NCI-H2081 treated with DMSO at 0.1 percent for 48 hours (cell line): ENCODE measurements around the gene ZBTB7A.

ENCODE experiments used
- DNase-seq: peaks from one replicate; lab custom pipeline; 2025; lab: John Stamatoyannopoulos, UW

ZBTB7A gene

GRCh38 chr19:4094291-4094690, 27.6 kb upstream of the ZBTB7A start:
- no peak for DNase-seq

GRCh38 chr19:4093643-4094175, 27.0 kb upstream of the ZBTB7A start:
- DNase-seq, result no peak

DNA sequence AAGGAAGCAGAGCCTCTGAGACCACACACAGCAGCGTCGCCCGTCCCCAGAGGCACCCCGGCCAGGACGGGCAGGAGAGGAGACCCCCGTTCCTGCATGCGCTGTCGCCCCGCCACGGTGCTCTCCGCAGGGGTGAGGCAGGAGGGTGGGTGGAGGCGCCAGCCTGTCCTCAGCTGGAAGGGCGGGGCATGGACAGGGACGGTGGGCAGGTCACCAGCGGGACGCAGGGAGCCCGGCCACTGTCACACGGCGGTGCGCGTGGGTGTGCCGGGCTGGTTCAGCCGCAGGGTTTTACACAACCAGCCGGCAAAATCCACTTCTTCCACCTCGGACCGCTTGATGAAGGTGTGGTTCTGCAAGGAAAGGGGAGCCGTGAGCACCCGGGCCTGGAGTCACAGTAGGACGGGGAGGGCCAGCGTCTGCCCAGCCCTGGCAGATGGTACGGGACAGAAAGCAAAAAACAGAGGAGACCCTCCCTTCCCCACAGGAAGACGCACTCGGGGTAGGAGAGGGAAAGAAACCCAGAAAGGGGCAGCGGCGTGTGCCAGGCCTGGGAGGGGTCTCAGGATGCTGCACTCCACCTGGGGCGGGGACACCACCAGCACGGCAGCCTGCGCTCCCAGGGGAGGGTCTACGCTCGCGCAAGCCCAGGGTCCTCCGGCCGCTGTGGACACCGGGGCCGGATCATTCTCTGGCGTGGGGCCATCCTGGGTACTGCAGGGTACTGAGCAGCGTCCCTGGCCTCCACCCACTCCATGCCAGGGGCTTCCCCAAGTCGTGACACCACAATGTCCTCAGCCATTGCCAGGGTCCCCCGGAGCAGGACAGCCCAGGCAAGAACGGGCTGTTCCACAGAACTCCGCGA, 23.9 kb upstream of the ZBTB7A start:
- no peak for DNase-seq

- no peak for DNase-seq
Observed at GRCh38 chr19:4089946-4090345, 23.2 kb upstream of the ZBTB7A start.

GRCh38 chr19:4089400-4089908, 22.8 kb upstream of the ZBTB7A start:
- no peak for DNase-seq

GRCh38 chr19:4088975-4089374, 22.3 kb upstream of the ZBTB7A start:
- DNase-seq, result no peak

DNA sequence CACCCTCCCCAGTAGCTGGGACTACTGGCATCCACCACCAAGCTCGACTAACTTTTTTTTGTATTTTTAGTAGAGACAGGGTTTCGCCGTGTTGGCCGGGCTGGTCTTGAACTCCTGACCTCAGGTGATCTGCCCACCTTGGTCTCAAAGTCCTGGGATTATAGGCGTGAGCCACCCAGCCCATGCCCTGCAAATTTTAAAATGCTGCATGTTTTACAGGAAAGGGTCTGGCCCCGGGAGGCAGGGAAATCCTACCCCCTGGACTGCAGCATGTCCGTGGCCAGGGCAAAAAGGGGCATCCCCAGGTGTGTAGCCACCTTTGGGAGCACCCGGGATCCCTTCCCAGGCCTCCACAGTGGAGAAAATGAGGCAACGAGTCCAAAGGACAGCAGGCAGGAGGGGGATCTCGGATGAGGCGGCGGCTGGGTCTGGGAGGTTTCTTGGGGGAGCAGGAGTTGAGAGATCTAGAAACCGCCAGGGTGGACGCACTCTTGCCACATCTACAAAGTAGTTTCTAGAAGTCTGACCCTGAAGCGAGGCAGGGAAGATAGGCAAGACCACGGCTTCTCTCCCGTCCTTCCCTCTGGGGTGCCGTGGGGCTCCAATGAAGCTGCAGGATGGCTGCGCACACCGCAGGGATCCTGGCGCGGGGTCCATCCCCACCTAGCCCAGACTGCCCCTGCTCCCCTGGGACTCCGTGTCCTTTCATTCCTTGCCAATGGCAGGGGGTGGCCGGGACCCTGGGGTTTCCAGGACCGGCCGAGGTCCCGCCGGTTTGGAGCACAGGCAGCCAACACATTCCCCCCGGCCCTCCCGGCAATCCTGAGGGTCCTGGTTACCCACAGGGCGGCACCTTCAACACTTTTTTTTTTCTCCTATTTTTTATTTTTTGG, 21.3 kb upstream of the ZBTB7A start:
- no peak for DNase-seq

- DNase-seq, result no peak
Observed at GRCh38 chr19:4086411-4086867, 19.7 kb upstream of the ZBTB7A start.

GRCh38 chr19:4084547-4084877, 17.8 kb upstream of the ZBTB7A start:
- no peak for DNase-seq

DNA sequence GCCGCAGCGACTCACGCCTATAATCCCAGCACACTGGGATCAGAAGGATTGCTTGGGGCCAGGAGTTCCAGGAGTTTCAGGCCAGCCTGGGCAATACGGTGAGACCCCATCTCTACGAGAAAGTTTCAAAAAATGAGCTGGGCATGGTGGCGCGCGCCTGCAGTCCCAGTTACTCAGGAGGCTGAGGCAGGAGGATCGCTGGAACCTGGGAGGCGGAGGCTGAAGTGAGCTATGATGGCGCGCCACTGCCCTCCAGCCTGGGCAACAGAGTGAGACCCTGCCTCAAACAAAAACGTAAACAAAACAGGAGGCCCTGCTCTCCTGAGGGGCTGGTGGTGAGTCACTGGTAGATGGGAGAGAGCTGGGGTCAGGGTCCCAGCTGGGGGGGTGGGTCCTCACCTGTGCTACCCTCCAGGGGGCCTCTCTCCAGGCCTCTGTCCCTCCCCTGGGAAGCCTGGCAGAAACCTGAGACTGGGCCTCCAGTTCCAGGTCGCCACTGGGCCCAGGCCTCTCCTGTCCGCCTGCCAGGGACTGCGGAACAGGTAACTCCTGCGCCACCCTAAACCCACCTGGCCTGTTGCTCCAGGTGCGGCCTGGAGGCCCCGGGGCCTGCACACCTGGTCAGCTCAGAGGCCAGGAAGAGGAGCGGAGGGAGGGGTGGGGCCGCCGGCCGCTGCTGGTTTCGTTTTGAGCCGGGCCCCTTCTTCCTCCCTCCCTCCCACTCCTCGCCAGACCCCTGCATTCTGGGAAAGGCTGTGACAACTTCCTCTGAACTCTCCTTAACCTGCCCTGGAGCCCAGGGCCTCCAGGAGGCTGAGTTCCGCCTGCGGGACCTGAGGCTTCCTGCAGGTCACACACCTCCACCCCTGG, 17.2 kb upstream of the ZBTB7A start:
- no peak for DNase-seq

- no peak for DNase-seq
Observed at GRCh38 chr19:4082172-4082571, 15.5 kb upstream of the ZBTB7A start.

DNA sequence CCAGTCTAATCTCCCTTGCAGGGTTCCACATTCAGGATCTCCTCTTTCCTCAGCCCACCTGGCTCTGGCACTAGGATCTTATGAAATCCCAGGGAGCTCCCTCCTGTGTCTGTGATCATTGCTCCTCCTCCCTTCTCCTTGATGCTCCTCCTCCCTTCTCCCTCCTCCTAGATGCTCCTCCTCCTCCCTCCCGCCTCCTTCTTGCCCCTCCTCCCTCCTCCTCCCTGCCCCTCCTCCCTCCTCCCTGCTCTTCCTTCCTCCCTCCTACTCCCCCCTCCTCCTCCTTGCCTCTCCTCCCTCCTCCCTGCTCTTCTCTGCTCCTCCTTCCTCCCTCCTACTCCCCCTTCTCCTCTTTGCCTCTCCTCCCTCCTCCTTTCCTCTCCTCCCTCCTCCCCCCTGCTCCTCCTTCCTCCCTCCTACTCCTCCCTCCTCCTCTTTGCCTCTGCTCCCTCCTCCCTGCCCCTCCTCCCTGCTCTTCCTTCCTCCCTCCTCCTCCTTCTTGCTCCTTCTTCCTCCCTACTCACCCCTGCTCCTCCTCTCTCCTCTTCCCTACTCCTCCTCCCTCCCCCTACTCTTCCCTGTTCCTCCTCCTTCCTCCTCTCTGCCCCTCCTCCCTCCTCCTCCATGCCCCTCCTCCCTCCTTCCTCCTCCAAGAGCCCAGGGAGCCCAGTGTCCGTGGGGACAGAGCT, 14.9 kb upstream of the ZBTB7A start:
- no peak for DNase-seq

GRCh38 chr19:4080473-4080872, 13.8 kb upstream of the ZBTB7A start:
- no peak for DNase-seq

DNA sequence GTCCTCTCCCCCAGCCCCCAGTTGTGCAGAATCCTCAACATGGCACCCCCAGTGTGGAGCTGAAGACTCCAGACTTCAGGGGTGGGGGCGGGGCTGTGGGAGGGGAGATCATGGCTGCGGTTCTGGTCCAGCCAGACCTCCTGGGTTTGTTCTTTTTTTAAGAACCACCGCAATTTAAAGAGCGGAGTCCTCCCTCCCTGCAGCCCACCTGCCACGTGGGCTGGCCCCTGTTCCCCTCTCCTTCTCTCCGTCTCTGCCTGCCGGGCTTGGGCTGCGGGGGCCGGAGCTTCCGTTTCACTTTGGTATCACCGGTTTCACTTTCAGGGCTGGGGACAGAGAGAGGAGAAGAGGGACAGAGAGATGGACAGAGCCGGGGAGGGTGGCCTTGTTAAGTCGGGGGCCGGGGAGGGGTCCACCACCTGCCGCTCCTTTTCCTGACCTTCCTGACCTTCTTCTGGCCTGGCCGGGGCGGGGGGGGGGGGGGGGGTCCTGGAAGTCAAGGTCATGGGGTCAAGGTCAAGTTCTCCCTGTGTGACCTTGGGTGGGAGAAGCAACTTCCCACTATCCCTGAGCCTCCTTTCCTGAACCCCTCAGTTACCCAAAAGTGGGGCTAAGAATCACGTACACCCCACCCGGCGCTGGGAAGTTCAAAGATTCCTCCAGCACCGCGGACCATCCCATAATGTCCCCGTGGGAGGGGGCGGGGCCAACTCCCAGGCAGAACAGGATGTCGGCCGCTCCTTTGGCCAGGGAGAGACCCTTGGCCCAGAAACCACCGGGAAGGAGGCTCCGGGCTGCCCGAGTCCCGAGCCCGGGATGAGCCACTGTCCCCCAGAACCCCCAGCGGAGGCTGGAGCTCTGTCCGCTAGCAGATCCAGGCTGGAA, 11.3 kb upstream of the ZBTB7A start:
- no peak for DNase-seq

- DNase-seq, result no peak
Observed at GRCh38 chr19:4077007-4077374, 10.3 kb upstream of the ZBTB7A start.

GRCh38 chr19:4075373-4075772, 8.7 kb upstream of the ZBTB7A start:
- no peak for DNase-seq

GRCh38 chr19:4071610-4072009, 4.9 kb upstream of the ZBTB7A start:
- DNase-seq, result no peak

DNA sequence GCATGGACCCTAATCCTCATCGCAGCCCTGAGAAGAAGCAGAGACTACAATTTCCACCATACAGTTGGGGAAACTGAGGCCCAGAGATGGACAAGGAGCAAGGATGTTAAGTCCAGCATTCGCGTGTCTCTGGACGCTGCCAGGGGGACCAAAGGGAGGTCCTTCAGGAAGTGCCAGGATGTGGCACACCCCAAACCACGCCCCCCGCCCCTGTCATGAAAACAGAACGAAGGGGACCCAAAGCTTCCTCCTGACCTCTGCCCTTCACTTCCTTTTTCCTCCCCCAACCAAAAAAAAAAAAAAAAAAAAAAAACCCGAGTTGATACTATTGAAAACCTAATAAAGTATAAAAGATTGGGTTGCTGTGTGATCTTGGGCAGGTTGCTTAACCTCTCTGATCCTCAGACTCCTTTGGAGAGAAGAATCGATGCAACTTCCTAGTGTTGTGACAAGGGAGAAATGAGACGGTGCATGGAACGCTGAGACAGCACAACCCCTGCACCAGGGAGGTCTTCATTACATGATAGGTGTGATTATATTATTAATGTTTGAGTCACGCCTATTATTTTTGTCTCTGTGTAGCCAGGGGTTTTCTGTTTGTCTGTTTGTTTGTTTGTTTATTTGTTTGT, 2.7 kb upstream of the ZBTB7A start:
- no peak for DNase-seq
